Activated naive CD4-positive, alpha-beta T cell treated with Interleukin-2 at 50 U/mL for 16 hours (primary cell): Measurements from ENCODE around the gene DALRD3.
"Not testable (repeated sequence)": the region's sequence is repeated elsewhere in the genome, so short reads cannot be mapped to it uniquely, and the experiment has no call there.

Experiments
- DNase-seq: peaks from one replicate; pipeline ENCODE4 v3.0.0-alpha.2; 2020

Gene DALRD3

DNA sequence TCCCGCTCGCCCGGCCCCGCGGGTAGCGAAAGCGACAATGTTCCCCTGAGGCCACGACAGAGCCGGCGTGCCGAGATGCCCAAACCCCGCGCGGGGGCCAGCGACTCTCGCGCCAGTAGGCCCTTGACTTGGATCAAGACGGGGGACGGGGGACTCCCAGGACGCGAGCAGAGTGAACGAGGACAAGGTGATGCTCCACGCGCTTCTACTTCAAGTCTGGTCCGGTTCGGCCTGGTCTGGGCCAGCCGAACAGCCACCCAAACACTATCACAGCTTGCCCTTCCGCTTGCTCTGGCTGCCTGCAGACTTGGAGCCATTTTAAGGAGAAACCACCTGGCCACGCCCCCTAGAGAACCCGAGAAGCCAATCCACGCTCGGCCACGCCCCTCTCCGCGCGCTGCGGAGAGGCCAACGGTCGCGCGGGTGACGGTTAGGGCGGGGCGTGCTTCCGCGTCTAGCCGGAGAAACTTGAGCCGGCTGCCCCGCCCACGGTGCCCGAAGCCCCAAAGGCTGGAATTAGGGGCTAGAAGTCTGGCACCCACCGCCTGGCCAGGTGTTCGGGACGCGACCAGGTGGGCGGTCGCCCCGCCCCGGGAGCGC is 2.9 kb upstream of the DALRD3 start:
- DNase-seq, result peak; percentile 98

DNA sequence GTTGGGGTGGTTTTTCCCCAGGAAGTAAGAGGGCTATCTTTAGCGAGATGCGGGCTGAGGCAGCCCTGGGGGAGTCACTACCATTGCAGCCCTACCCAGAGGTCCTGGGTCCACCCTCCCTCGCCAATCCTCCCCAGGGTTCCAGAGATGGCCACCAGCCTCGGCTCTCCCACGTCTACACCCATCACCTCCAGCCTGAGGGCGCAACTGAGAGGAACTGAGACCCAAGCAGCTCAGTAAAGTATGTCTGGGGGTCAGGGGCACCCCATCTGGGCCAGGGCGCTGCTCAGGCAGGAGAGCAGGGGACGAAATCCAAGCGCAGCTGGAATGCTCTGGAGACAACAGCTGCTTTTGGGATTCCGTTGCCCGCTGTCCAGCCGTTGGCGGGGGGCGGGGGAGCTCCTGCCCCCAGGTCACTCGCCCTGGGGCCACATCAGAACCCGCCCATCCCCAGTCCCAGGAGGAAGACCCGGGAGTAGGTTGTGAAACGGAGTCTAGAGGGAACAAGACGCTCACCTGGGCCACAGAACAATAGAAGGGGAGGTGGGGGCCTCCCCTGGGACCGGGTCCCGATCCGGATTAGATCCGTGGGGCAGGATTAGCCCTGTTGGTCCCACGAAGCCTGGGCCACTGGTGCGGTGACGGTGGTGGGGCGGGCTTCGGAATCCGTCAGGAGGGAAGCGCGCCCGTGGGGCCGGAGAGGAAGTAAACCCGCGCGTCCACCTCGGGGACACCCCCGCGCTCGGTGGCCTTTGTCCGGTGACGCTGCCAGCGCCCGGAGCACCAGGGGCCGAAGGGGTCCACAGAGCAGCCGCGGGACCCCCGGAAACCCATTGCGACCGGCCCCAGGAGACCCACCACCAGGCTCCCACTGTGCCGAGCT is 2.2 kb upstream of the DALRD3 start:
- DNase-seq, result peak; percentile 24

DNA sequence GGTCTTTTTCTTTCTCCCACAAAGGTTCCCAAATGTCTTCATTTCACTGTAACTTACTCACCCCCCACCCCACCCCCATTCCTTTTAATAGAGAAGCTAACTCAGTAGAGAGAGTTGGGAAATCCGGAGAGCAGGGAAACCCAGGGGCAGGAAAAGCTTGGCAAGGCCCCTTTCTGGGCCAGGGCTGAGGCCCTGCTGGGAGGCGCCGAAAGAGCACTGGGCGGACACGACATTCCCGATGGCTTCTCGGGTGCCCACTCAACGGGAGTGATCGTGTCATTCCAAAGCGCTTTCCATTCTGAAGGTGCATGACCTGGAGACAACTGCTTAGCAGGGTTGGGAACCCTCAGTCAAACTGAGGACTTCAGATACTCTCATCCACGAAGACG is 1.6 kb upstream of the DALRD3 start:
- DNase-seq, result no peak

DNA sequence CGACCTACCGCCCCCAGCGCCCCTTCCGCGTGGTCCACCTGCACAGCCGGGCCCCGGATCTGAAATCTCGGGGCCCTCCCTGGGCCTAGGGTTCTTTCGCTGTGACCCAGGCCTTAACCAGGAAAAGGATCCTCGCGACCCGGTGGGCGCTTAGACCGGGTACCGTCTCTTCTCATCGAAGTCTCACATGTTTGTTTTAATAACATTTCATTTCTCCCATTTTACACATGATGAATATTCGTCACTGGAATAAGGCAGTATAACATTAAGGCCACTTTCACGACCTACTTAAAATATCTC is 277 bp upstream of the DALRD3 start:
- no peak for DNase-seq

DNA sequence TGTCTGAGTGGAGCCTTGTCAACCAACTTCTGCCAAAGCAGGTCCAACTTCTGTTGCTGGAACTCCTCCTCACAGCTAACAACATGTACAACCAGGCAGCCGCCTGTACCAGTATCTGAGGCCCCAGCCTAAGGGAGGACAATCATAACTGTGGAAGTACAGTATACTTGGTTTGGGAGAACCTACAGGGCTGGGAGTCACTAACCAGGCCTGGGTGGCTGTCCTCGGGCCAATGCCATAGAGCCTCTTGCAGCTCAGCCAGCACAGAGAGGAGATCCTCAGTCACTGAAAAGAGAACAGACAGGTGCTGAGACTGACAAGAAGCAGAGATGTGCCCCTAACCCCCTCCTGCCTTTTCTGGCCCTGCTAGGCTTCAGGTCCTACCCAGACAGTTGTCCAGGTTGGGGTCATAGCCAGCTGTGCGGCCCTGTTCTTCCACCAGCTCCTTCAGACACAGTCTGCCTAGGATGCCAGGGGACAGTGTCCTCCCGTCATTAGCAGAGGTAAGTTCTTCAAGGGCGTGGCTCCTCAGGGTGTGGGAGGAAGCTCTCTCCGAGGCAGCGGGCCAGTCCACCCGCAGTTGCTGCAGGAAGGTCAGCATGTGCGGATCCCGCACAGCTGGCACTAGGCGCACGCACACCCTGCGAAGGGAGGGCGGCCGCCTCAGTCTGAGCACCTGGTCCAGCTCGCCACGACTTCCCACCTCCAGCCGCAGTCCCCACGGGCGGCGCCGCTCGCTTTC is 980 bp downstream of the DALRD3 start:
- DNase-seq, result no peak

DNA sequence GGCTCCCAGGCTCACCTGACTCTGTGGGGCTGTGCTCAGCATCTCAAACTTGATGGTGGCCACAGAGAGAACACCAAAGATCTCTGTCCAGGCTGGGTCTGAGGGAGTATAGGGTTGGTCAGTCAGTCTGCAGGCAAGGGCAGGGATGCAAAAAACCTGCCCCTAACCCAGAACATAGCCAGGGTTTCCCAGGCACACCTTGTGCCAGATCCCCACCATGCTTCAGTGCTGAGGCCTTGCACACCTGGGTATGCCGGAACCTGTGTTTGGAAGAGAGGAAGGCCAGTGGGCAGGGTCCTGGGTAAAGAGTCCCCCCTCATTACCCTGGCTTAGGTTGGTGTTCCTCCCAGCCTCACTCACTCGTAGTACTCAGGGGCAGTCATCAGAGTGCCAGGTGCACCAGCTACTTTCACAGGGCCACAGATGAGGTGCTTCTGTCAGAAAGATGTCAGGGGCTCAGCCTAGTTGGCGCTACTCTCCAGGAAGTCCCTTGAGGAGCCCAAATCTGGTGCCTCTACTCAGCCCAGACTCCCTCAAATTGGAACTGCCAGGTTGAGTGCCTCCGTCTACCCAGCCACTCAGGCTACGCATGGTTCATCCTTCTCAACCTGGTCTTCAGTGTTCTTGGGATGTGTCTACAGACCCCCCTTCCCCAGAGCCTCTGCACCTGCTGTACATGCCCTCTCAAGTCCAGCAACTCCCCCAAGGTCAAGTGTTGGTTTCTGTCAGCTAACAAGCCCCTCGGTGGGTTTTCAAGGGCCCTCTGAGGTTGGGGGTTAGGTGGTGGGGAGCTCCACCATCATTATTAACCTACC is 1.8 kb downstream of the DALRD3 start:
- DNase-seq, result no peak

DNA sequence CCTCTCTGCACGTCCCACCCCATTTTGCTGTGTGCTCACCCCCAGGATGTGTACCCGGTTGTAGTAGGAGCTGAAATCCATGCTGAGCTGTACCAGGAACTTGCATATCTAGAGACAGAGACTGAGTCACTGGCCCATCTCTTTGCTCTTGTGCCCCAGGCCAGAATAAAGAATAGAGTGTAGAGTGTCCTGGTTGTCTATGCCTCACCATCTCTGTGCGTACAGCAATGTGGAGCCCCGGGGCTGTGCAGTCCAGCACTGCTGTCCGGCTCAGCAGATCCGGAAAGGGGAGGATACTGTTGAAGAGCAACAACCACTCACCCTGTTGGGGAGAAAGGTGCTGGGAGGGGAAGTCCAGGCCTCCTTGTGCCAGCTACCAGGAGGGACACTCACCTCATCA is 2.6 kb downstream of the DALRD3 start:
- no peak for DNase-seq

DNA sequence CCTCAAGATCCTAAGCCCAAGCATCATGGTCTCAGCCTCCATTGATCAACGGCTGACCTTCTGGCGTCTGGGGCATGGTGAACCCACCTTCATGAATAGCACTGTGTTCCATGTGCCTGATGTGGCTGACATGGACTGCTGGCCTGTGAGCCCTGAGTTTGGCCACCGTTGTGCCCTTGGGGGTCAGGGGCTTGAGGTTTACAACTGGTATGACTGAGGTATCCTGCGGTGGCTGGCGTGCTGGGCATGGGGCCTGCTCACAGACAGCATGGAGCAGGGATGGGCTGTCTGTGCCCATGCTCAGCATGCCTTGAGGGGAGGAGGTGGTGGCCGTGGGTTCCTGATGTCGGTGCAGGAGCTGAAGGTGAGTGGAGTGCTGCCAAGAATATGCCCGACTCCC is 3.3 kb downstream of the DALRD3 start:
- DNase-seq, result no peak

DNA sequence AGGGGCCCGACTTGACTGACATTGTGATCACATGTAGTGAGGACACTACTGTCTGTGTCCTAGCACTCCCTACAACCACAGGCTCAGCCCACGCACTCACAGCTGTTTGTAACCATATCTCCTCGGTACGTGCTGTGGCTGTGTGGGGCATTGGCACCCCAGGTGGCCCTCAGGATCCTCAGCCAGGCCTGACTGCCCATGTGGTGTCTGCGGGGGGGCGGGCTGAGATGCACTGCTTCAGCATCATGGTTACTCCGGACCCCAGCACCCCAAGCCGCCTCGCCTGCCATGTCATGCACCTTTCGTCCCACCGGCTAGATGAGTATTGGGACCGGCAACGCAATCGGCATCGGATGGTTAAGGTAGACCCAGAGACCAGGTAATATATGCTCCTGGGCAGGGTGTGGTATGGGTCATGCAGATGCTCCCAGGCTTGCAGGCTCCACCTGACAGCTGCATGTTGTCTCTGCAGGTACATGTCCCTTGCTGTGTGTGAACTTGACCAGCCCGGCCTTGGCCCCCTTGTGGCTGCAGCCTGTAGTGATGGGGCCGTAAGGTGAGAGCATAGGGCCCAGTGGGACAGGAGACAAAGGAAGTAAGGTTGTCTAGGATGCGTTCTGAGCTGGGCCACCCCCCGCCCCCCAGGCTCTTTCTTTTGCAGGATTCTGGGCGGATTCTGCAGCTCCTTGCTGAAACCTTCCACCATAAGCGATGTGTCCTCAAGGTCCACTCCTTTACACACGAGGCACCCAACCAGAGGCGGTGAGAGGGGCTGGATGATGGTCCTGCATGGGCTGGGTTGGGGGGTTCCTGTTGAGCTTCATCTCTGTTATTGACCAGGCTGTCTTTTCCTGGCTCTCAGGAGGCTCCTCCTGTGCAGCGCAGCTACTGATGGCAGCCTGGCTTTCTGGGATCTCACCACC is 4.4 kb downstream of the DALRD3 start:
- peak; percentile 58 for DNase-seq

DNA sequence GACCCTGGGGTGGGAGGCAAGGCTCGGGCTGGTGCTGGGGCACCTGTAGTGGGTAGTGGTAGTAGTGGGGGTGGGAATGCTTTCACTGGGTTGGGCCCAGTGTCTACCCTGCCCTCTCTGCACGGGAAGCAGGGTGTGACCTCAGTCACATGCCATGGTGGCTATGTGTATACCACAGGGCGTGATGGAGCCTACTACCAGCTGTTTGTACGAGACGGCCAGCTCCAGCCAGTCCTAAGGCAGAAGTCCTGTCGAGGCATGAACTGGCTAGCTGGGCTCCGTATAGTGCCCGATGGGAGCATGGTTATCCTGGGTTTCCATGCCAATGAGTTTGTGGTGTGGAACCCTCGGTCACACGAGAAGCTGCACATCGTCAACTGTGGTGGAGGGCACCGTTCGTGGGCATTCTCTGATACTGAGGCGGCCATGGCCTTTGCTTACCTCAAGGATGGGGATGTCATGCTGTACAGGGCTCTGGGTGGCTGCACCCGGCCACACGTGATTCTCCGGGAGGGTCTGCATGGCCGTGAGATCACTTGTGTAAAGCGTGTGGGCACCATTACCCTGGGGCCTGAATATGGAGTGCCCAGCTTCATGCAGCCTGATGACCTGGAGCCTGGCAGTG is 5.2 kb downstream of the DALRD3 start:
- DNase-seq, result no peak

DNA sequence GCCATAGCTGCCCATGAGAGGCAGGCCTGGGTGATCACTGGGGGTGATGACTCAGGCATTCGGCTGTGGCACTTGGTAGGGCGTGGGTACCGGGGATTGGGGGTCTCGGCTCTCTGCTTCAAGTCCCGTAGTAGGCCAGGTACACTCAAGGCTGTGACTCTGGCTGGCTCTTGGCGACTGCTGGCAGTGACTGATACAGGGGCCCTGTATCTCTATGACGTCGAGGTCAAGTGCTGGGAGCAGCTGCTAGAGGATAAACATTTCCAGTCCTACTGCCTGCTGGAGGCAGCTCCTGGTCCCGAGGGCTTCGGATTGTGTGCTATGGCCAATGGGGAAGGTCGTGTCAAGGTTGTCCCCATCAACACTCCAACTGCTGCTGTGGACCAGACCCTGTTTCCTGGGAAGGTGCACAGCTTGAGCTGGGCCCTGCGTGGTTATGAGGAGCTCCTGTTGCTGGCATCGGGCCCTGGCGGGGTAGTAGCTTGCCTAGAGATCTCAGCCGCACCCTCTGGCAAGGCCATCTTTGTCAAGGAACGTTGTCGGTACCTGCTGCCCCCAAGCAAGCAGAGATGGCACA is 5.9 kb downstream of the DALRD3 start:
- DNase-seq, result no peak

DNA sequence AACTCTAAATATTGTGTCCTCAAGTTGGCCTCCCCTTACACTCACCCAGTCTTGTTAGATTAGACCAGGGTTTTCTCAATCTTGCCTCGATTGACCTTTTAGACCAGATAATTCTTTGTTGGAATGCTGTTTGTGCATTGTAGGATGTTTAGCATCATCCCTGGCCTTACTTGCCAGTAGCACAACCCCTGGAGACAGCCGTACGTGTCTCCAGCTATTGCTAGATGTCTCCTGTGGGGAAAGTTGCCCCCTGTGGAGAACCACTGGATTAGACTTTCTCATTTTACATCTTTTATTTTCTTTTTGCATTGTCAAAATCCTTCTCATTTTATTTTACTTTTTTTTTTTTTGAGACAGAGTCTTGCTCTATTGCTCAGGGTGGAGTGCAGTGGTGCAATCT is 9.0 kb downstream of the DALRD3 start:
- no peak for DNase-seq

DNA sequence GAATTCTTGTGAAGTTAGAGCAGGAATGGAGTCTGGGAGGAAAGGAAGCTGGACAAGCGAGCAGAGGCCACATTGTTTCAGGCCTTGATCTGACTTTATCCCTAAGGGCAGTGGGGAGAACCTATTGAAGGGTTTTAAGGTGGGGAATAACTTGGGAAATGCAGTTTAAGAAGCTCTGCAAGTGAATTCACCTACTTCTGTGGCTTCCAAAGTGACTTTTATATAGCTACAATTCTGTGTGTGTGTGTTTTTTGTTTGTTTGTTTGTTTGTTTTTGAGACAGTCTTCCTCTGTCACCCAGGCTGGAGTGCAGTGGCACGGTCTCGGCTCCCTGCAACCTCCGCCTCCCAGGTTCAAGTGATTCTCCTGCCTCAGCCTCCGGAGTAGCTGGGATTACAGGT is 9.8 kb downstream of the DALRD3 start:
- DNase-seq, result not testable (repeated sequence)

DNA sequence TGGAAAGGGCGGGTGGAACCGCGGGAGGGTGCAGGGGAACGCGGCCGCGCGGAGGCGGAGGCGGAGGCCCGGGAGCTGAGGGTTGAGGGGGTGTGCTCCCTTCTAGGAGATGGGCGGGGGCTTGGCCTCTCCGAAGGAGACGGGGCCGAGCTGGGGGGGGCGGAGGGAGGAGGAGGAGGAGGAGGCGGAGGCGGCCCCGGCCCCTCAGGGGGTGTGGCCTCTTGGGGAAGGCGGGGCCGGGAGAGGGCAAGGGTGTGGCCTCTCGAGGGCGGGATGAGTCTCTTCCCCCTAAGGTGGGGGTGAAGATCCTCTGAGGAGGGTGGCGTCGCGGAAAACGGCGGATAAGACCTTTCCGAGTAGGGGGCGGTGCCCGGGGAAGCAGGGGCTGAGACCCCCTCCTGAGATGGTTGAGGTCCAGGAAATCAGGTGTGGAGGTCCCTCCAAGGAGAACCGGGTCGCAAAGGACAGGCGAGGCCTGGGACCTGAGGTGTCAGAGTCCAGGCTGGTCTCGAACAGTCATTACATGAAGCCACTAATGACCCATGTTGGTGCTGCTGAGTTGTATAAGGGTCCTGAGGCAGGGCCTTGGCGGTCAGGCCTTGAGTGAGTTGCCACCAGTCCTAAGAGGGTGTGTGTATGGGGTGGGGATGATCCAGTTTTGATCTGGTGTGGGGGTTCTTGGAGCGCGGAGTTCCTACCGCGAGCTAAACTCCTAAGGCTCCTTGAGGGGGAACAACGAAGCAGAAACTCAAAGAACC is 10.4 kb downstream of the DALRD3 start:
- DNase-seq, result peak; percentile 84

DNA sequence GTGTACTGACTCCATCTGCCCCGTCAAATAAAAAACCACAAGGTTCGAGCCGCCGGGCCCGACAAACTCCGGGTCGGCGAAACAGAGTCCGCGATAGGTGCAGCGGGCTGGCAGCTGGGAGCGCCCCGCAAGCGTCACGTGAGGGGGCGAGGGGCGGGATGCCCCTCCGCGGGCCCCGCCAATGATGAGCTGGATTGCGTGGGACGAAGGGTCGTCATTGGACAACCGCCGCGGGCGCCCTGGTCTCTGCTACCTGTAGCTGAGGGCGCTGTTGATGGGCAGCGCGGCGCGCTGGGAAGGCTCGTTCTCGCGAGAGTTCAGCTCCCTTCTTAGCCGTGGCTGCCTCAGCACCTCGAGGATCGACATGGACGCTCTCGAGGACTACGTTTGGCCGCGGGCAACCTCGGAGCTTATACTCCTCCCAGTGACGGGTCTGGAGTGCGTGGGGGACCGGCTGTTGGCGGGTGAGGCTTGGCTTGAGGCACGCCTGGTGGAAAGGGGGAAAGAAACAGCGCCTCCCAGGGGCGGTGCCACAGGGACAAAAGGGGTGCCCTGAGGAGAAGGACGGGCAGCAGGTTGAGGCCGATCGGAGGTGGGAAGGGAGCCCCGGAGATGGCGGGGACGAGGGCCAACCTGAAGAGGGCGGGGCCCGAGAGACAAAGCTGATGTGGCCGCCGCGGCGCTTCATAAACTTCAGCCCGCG is 11.2 kb downstream of the DALRD3 start, which contains the start of gene WDR6:
Gene WDR6, plus strand, starts transcription at position 324 of the 703 bp plus-strand sequence. Its CDS starts 41 bp downstream, at position 365.
- DNase-seq, result peak; percentile 98

DNA sequence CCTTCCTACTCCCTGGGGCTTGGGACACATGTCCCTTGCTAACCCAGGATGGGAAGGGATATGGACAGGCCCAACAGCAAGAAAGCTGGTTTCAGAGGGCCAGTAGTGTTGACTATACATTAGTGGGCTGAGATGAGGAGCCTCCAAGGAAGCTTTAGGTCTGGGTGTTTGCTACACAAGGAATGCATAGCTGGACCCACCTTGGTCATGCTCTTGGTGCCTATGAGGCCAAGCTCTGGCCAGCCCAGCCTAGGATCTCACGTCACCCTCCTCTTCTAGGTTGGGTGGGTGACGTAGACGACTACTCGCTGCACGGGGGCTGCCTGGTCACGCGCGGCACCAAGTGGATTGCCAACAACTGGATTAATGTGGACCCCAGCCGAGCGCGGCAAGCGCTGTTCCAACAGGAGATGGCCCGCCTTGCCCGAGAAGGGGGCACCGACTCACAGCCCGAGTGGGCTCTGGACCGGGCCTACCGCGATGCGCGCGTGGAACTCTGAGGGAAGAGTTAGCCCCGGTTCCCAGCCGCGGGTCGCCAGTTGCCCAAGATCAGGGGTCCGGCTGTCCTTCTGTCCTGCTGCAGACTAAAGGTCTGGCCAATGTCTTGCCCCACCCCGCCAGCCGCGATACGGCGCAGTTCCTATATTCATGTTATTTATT is 11.8 kb downstream of the DALRD3 start:
- peak; percentile 15 for DNase-seq

DNA sequence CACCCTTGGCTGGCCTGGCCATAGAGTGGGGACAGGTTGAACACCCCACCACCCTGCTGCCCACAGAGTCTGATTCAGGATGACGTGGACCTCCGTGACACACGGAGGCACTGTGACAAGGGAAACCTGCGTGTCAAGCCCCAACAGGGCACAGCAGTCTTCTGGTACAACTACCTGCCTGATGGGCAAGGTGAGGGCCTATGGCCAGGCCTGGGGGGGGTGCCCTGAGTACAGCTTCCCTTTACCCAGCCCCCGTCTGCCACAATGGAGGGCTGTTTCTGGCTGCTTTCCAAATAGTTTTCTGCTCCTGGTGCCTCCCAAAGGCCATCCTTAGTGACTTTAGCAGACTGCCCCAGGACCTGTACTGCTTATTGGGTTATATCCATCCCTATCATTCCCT is 12.4 kb downstream of the DALRD3 start:
- DNase-seq, result no peak

DNA sequence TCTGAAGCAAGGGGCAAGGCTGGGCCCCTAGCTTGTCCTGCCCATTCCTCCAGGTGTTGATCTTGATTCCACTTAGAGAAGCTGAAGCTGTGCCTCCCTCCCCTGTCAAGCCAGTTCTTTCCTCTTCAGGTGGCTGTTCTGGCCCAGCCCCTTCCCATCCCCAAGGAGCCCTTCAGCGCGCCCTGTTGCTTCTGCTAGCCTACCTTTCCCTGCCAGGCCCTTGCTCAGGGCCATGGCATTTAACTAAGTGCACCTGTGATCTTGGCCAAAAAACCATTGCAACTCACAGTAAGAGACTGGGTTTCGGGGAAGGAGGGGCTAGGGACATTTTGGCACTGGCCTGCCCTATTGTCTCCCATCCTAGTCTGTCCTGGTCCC is 13.1 kb downstream of the DALRD3 start:
- no peak for DNase-seq
